Fibroblast of upper back skin (primary cell): ENCODE results near the gene RBPJ.

Experiments
- DNase-seq: peaks from one replicate; pipeline ENCODE4 v3.0.0-alpha.2; 2013

RBPJ gene

GRCh38 chr4:26424153-26424552 is 103.3 kb downstream of the RBPJ start:
- no peak for DNase-seq

GRCh38 chr4:26424838-26425237 is 104.0 kb downstream of the RBPJ start:
- no peak for DNase-seq

GRCh38 chr4:26425953-26426352 is 105.1 kb downstream of the RBPJ start:
- DNase-seq, result no peak

- no peak for DNase-seq
Observed at GRCh38 chr4:26426892-26427291, 106.1 kb downstream of the RBPJ start.

- DNase-seq, result no peak
Observed at GRCh38 chr4:26429910-26430309, 109.1 kb downstream of the RBPJ start.

- no peak for DNase-seq
Observed at GRCh38 chr4:26431461-26432180, 110.8 kb downstream of the RBPJ start.

- no peak for DNase-seq
Observed at GRCh38 chr4:26432419-26432818, 111.6 kb downstream of the RBPJ start.

- no peak for DNase-seq
Observed at GRCh38 chr4:26433556-26433955, 112.7 kb downstream of the RBPJ start.

- no peak for DNase-seq
Observed at GRCh38 chr4:26434030-26434639, 113.3 kb downstream of the RBPJ start.

- peak; percentile 47 for DNase-seq
Observed at GRCh38 chr4:26441102-26441501, 120.3 kb downstream of the RBPJ start.

- no peak for DNase-seq
Observed at GRCh38 chr4:26441771-26442170, 121.0 kb downstream of the RBPJ start.

GRCh38 chr4:26447378-26447777 is 126.6 kb downstream of the RBPJ start:
- no peak for DNase-seq

- DNase-seq, result no peak
Observed at GRCh38 chr4:26450418-26450817, 129.6 kb downstream of the RBPJ start.

- no peak for DNase-seq
Observed at GRCh38 chr4:26451597-26451996, 130.8 kb downstream of the RBPJ start.

- DNase-seq, result no peak
Observed at GRCh38 chr4:26452565-26453531, 132.0 kb downstream of the RBPJ start.

GRCh38 chr4:26454961-26455360 is 134.1 kb downstream of the RBPJ start:
- DNase-seq, result no peak

GRCh38 chr4:26455571-26455970 is 134.8 kb downstream of the RBPJ start:
- DNase-seq, result no peak

- no peak for DNase-seq
Observed at GRCh38 chr4:26457412-26457811, 136.6 kb downstream of the RBPJ start.

GRCh38 chr4:26458157-26458561 is 137.3 kb downstream of the RBPJ start:
- DNase-seq, result peak; percentile 63

GRCh38 chr4:26459054-26459755 is 138.4 kb downstream of the RBPJ start:
- peak; percentile 71 for DNase-seq

- peak; percentile 56 for DNase-seq
Observed at GRCh38 chr4:26459756-26460530, 139.1 kb downstream of the RBPJ start.

- DNase-seq, result peak; percentile 34
Observed at GRCh38 chr4:26462874-26463273, 142.1 kb downstream of the RBPJ start.
